NK-92 (cell line): ENCODE measurements around the gene CLEC3A.
"Not testable (repeated sequence)": the region's sequence is repeated elsewhere in the genome, so short reads cannot be mapped to it uniquely, and the experiment has no call there.

Source experiments
- DNase-seq: peaks from one replicate; lab custom pipeline; 2025; ENCODE audit not compliant: unreplicated experiment; lab: John Stamatoyannopoulos, UW

CLEC3A gene

DNA sequence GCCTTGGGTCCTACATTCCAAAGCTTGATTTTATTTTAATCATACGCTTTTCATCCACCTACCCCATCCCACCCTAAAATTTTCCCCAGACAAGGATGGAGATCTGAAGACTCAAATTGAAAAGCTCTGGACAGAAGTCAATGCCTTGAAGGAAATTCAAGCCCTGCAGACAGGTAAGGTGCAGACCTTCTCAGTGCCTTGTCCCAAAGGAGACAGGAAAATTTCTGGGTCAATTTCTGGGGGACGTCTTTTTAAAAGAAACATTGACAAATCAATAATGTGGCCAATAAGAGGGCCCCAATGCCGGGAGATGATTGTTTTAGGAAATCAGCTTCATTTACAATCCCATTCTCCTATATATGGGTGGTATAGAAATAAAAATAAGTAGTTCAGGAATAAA is 5.7 kb downstream of the CLEC3A start:
- DNase-seq, result no peak

- no peak for DNase-seq
Measured at GRCh38 chr16:78034530-78034929, 12.2 kb downstream of the CLEC3A start.

- no peak for DNase-seq
Measured at GRCh38 chr16:78035012-78035411, 12.7 kb downstream of the CLEC3A start.

DNA sequence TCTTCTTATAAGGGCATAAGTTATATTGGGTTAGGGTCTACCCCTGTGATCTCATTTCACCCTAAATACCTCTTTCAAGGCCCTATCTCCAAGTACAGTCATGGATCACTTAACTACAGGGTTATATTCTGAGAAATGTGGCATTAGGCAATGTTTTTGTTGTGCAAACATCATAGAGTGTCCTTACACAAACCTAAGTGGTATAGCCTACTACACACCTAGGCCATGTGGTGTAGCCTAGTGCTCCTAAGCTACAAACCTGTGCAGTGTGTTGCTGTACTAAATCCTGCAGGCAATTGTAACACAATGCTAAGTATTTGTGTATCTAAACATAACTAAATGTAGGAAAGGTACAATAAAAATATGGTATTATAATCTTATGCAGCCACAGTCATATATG is 18.0 kb downstream of the CLEC3A start:
- no peak for DNase-seq

DNA sequence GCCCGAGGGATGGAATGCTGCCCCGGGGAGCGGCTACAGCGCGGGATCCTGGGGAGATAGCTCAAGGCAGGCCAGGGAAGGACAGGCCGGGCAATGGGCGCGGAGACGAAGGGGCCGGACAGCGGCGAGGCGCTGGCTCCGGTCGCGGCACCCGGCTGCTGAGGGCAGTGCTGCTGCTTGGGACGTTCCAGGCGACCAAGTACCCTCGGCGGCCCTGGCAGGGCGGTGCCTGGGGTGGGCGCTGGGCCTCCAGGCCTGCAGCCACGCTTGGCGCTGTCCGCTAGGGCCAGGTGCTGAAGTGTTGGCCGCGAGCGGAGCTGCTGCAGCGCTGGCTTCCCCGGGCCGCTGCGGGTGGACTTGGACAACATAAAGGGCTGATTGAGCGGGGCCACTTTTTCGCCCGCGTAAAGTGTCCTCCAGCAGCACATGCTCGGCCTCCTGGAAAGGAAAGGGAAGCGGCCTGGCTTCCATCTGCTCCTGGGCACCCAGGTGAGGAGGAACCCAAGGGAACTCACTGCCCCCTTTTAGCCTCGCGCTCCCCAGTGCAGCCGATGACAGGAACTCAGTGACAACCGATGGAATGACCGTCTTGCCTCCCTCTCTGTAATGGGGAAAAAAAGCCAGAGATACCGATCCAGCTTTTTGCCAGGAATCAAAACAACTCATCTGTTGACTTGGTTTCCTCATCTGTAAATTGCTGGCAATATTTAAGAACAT is 23.7 kb downstream of the CLEC3A start:
- DNase-seq, result no peak

DNA sequence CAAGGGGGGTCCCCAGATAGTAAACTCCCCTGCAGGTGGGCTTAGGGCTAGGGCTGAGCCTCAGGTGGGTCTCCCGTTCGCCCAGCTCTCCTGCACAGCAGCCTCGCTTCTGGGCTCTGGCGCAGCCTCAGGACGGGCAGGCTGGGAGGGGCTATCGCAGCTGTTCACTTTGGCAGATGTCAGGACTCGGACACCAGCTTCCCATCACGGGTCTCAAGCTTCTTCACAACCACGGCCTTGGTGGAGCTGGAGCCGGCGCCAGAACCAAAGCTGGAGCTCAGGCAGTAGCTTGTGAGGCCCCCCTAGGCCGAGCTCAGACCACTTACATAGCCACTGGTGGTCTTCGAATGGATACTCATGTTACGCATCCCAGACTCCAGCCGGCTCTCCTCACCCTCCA is 26.0 kb downstream of the CLEC3A start:
- DNase-seq, result no peak

GRCh38 chr16:78050734-78051400 is 28.5 kb downstream of the CLEC3A start:
- no peak for DNase-seq

DNA sequence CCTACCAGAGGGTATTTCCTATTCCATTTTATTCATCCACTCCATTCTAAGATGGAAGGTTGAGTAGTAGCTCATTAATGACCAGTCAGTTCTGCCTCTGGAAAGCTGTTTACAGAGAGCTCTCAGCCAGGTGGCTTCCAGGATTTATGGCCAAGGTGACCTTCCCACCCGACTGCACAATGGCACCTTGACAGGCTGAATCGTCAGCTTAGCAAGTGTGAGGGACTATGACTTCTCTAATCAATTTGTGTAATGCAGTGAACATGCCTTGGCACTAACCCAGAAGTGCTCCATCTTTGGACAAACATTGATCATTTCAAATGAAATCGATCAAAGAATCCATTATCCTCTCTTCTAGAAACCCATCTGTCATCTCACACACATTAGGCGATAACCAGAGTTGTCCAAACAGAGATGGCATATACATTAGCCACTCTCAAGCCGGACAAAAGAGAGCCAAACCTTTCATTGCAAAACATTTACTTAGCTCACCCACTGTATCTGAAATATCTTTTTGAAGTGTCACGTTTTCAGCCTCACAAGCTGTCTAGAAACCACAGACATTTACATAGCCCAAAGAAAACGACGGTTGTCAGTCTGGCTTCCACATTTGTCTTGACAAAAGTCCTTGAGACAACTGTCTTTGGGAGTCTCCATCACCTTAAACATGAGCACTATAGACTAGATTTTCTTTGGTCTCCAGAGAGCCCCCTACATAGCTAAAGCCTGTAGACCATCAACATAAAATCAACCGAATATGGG is 35.6 kb downstream of the CLEC3A start:
- no peak for DNase-seq

DNA sequence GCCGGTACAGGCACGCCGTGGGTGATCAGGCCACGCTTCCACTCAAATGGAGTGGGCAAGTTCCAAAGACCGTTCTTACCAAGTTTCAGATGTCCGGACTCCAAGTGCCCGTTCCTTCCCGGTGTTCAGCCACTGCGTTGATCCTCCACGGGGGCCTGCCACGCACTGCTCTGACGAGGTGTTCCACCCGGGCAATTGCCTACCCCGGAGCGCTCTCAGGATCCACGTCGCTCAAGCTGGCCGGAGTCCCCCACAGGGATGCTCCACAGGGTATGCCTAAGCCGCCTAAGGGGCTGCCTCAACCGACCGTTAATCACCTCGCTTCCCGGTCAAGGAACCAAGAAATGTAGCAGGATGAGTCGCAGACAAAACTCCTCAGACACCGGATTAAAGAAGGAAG is 37.5 kb downstream of the CLEC3A start:
- DNase-seq, result not testable (repeated sequence)

GRCh38 chr16:78060295-78060694 is 37.9 kb downstream of the CLEC3A start:
- DNase-seq, result no peak

DNA sequence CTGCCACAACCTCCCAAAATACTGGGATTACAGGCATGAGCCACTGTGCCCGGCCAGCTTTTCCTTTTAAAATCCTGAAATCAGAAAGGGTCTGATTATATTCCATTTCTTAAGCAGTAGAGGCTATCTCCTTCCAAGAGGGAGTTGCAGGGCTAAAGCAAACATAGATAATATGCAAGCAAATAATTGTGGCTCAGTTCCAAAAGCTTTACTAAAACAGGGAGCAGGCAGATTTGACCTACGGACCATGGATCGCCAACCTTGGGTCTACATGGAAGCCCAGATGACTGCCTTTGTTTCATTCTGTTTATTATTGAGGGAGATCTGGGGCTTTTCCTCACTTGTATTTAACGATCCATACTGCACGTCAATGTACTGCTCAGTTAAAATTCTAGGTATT is 38.5 kb downstream of the CLEC3A start:
- DNase-seq, result no peak

DNA sequence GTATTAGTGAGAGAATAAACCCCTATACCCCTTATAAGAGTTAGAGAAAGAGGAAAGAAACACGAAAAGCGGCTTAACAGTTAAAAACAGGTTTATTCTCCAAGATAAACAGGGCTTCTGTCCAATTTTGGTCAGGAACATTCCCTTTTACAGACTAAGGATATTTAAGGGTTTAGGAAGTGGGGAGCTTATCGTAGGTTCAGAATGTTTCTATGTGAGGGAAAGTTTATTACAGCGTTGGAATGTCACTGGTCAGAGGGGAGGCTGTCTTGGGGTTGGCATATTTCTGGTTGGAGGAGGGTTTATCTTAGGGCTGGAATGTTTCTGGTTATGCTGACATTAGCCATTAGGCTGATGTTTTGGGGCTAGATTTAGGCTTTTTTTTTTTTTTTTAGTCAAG is 43.0 kb downstream of the CLEC3A start:
- DNase-seq, result no peak

DNA sequence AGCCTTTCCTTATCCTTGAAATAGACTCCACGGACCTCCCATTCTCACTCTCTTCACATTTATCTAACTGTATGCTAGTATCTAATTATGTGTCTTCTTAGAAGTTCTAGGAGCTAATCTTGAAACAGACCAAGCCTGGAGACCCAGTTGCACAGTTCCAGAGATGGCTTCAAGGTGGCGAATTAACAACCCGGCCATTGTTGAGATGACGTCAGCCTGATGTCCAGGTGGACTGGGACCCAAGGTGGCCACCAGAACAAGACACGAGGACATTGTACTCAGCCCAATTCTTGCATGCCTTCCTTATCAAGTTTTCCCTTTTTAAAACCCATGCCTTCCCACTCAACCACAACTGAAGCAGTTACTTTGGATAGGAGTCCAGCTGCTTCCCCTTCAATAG is 47.6 kb downstream of the CLEC3A start:
- DNase-seq, result no peak

- DNase-seq, result no peak
Measured at GRCh38 chr16:78072275-78072674, 49.9 kb downstream of the CLEC3A start.

- DNase-seq, result no peak
Measured at GRCh38 chr16:78075800-78076199, 53.5 kb downstream of the CLEC3A start.

DNA sequence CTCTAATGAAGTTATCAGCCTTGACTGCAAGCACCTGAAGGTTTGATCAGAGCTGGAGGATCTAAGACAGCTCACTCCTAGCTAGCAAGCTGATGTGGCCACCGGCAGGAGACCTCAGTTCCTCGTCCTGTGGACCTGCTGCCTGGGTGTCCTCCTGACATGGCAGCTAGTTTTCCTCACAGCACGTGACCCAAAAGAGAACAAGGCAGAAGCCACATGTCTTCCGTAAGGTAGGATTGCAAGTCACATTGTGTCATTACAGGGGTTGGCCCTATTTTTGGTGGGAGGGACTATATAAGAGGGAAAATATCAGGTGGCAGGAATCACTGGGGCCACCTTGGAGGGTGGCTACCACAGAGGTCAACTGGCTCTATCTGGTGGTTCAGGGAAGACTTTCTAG is 59.0 kb downstream of the CLEC3A start:
- DNase-seq, result no peak
